ENCODE measurements around the gene TGFB2. TPM values are rescaled to one million over a fixed set of nuclear protein-coding genes. Genes with fewer than 3 reads are reported as not detected.

The TGFB2 gene
- total and polyA plus RNA-seq, 2 donors (not counting 3 experiments of a cell fraction or from before 2014, with no cell fraction given) = 21.2 to 43.5 TPM

DNA sequence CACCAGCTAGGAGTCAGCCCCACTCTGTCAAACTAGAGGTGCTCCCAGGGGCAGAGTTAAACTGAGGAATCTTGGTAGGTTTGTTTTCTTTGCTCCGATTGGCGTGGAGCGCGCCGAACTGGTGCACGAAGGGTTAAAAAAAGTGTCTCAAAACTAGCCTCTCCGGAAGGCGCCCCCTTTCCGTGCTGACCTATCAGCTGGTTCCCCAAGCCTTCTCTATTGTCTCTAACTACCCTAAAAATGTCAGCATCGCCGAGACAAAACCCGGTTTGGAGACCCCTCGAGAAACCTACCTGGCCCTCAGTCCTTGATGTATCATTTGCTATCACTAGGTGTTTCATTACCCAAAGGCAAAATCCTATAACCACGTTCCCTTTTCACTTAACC is 2.2 kb downstream of the TGFB2 start:
- no peaks in the 10 kb centered on the region for H3K79me2 ChIP-seq (ENCODE audit: control insufficient read depth, insufficient read depth, low read length)
- intact Hi-C loops (cut with micrococcal nuclease) (loop anchor here (1.0 to 5.0 kb wide), 5 partner anchors 133 to 980 kb away; no protein-coding TSS in a partner anchor), dilution Hi-C loops (cut with MboI; ENCODE audit: extremely low pct_ligation_motif_present, low sequenced_read_pairs) (no loop called here)
- H3K36me3 ChIP-seq (ENCODE audit: control insufficient read depth in 2 of 2, extremely low read depth in 1 of 2, insufficient read depth in 2 of 2, low read length in 2 of 2) = no peaks in the 10 kb centered on the region
- ChIA-PET CTCF (interaction anchor here (0.8 to 9.8 kb wide), 4 partner anchors 9 to 720 kb away, joined by 3 to 161 read pairs (median 3); no protein-coding TSS in a partner anchor), POLR2A (no interaction called here)
- DNase-seq (ENCODE audit: low read depth, low spot score) (no peak), FAIRE-seq (peak; percentile 35)
- H3K9ac ChIP-seq (replicated peaks; ENCODE audit: extremely low read depth, insufficient read depth, low read length) = peak overlapping the region; percentile 96
- H2AFZ ChIP-seq (ENCODE audit: low read depth, low read length) = peak overlapping the region; percentile 96
- no TSS peak for BruUV-seq (replicated peaks)
- no peaks in the 10 kb centered on the region for H4K20me1 ChIP-seq (replicated peaks; ENCODE audit: control insufficient read depth, extremely low read depth, insufficient read depth, low read length)
- H3K27me3 ChIP-seq (ENCODE audit: control insufficient read depth in 2 of 2, insufficient read depth in 2 of 2, low read length in 2 of 2) = no peaks in the 10 kb centered on the region
- TF ChIP-seq GATA2 (IDR thresholded peaks at IDR 0.05; ENCODE audit: insufficient read depth, insufficient read length, low read depth, low read length) = no peak
- peaks cover 39% of the 10 kb centered on the region for H3K4me1 ChIP-seq (ENCODE audit: control insufficient read depth, extremely low read depth, insufficient read depth, low read length)
- no peaks in the 10 kb centered on the region for H3K9me1 ChIP-seq (replicated peaks; ENCODE audit: control insufficient read depth, extremely low read depth, insufficient read depth, low read length)
- peak overlapping the region; percentile 86 to 95 (median 88) for H3K4me3 ChIP-seq (replicated peaks in 1 of 3; ENCODE audit: insufficient read depth in 1 of 3, low read depth in 1 of 3, low read length in 3 of 3)
- no peaks in the 10 kb centered on the region for H3K9me3 ChIP-seq (replicated peaks; ENCODE audit: control insufficient read depth, insufficient read depth, low read length)
- H3K4me2 ChIP-seq (ENCODE audit: insufficient read depth, low read length) = peak overlapping the region; percentile 98
- H3K27ac ChIP-seq (ENCODE audit: insufficient read depth, low read depth, low read length) = peak overlapping the region; percentile 85

DNA sequence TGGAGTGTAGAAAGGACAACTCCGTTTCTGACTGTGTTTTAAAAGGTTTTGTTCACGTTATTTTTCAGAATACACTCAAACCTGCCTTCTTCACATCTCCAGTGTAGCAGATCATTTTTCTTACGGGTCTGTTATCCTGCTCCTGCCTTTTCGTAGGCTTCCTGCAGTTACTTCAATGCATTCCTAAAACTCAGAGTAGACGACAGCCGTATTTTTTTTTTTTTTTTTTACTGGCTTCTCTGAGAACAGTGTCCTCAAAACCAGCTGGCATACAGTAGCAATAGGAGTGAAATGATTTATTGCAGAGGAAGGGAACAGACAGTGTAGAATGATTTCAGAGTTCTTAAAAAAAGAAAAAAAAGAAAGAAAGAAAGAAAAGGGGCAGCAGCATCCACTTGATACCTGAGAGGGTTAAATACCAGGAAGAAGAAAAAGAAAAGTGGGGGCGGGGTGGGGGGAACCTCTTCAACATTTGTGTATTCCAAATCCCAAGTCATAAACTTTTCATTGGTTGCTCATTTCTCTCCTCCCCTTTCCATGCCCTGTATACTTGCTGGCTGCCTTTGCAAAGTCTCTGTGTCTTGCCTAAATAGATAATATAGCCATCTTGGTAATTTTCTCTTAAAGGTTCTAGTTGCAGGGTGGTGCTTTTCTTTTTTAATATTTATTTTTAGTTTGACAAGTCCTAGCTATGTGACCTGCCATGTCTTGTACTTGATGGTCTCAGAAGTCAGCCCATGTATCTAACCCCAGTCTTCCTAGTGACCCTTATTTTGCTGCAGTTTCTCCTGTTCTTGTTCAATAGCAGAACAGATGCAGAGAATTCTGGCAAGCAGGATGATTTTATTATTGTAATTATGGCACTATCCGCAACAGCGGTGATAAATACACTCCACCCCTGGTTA is 2.8 kb downstream of the TGFB2 start:
- no peaks in the 10 kb centered on the region for H3K9me1 ChIP-seq (replicated peaks; ENCODE audit: control insufficient read depth, extremely low read depth, insufficient read depth, low read length)
- peak overlapping the region; percentile 85 for H3K27ac ChIP-seq (ENCODE audit: insufficient read depth, low read depth, low read length)
- H3K9me3 ChIP-seq (replicated peaks; ENCODE audit: control insufficient read depth, insufficient read depth, low read length) = no peaks in the 10 kb centered on the region
- peak; percentile 79 for DNase-seq (ENCODE audit: low read depth, low spot score)
- peak overlapping the region; percentile 98 for H3K4me2 ChIP-seq (ENCODE audit: insufficient read depth, low read length)
- no peaks in the 10 kb centered on the region for H3K27me3 ChIP-seq (ENCODE audit: control insufficient read depth in 2 of 2, insufficient read depth in 2 of 2, low read length in 2 of 2)
- CTCF ChIA-PET = interaction anchor here (0.8 to 2.2 kb wide), 9 partner anchors 8 to 719 kb away, joined by 3 to 9 read pairs (median 3); no protein-coding TSS in a partner anchor
- TF ChIP-seq POLR2A (IDR thresholded peaks at IDR 0.05; ENCODE audit: low read depth, low read length) (peak; percentile 66), POLR2AphosphoS5 (IDR thresholded peaks at IDR 0.05; ENCODE audit: insufficient read depth, low read depth, low read length) (peak; percentile 28)
- TF ChIP-seq, protein P1, sequence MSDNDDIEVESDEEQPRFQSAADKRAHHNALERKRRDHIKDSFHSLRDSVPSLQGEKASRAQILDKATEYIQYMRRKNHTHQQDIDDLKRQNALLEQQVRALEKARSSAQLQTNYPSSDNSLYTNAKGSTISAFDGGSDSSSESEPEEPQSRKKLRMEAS (IDR thresholded peaks at IDR 0.05; ENCODE audit: insufficient read depth, insufficient read length) = no peak
- no peaks in the 10 kb centered on the region for H3K79me2 ChIP-seq (ENCODE audit: control insufficient read depth, insufficient read depth, low read length)
- H2AFZ ChIP-seq (ENCODE audit: low read depth, low read length) = peak overlapping the region; percentile 96
- intact Hi-C loops (cut with micrococcal nuclease) (loop anchor here (1.0 to 5.0 kb wide), 9 partner anchors 112 to 979 kb away; no protein-coding TSS in a partner anchor), dilution Hi-C loops (cut with MboI; ENCODE audit: extremely low pct_ligation_motif_present, low sequenced_read_pairs) (no loop called here)
- peak; percentile 37 for FAIRE-seq
- H3K36me3 ChIP-seq (ENCODE audit: control insufficient read depth in 2 of 2, extremely low read depth in 1 of 2, insufficient read depth in 2 of 2, low read length in 2 of 2) = no peaks in the 10 kb centered on the region
- peaks cover 39% of the 10 kb centered on the region for H3K4me1 ChIP-seq (ENCODE audit: control insufficient read depth, extremely low read depth, insufficient read depth, low read length)
- H3K9ac ChIP-seq (replicated peaks; ENCODE audit: extremely low read depth, insufficient read depth, low read length) = peak overlapping the region; percentile 96
- H3K4me3 ChIP-seq (replicated peaks in 1 of 3; ENCODE audit: insufficient read depth in 1 of 3, low read depth in 1 of 3, low read length in 3 of 3) = peak overlapping the region in 2 of 3 experiments; percentile 86 to 95
- TSS peak; percentile 14 for BruUV-seq (replicated peaks)
- H4K20me1 ChIP-seq (replicated peaks; ENCODE audit: control insufficient read depth, extremely low read depth, insufficient read depth, low read length) = no peaks in the 10 kb centered on the region
- POLR2A ChIA-PET = interaction anchor here (1.6 kb wide), 1 partner anchor 9 kb away, joined by 3 read pairs; no protein-coding TSS in a partner anchor
